Measurements from ENCODE around the gene C4orf51. TPM values are rescaled to one million over a fixed set of nuclear protein-coding genes. Genes with fewer than 3 reads are reported as not detected.

C4orf51 gene
- not detected in 2 replicates for total RNA-seq (2014; rRNA removed)
- Bru-seq, nascent RNA, result percentile 2 among the genes with signal in this experiment
- percentile 8 among the genes with signal in this experiment for BruChase-seq, experiment 1, labeled RNA remaining after a 6-hour chase
- percentile 14 among the genes with signal in this experiment for BruChase-seq, experiment 2, labeled RNA remaining after a 2-hour chase
- long read RNA-seq, partial matches to known transcripts, result 0 of 5 reads
- long read RNA-seq, other reads (novel, unspliced or antisense), result 5 of 5 reads

DNA sequence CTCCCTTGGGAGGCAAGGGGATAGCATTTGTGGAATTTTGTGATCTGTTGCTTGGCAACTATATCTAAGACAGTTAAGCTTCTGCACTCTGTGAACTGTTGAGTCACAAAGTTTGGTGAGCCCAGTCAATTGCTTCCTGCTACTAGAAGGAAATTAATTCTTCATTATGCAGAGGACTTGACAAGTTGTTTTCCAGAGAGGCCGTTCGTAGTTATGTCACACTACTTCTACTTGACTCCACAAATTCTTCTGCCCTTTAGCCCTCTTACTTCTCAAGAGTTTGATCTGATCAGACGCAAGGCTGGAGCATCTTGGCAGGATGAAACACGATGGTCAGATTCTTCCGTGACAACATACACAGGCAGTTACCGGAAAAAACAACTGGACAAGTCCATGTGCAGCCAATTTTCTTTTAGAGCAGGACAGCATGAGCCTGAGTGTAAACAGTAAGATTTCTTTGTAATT, at the start of gene C4orf51:
Gene C4orf51, plus strand, starts transcription at position 156 of the 465 bp plus-strand sequence. Its CDS starts 58 bp downstream, at position 214.
- Histone ChIP-seq H3K27ac (ENCODE audit: low read length) (peak within 1 kb of the TSS; percentile 32), H2AFZ (ENCODE audit: low read length) (peak within 1 kb of the TSS; percentile 3; the same call in 1 of the 2 replicates), H3K27me3 (ENCODE audit: low read length) (no peaks in the 10 kb centered on the region), H3K4me2 (ENCODE audit: low read length) (peak within 1 kb of the TSS; percentile 39), H3K4me3 (ENCODE audit: low read length) (no peak within 1 kb of the TSS), H3F3A (ENCODE audit: low read length, unreplicated experiment) (no peaks in the 10 kb centered on the region), H3K9ac (ENCODE audit: low read length) (no peak within 1 kb of the TSS), H3K79me2 (ENCODE audit: low read length) (no peaks in the 10 kb centered on the region), H4K20me1 (ENCODE audit: low read length) (no peaks in the 10 kb centered on the region), H3K9me3 (ENCODE audit: low read length) (no peaks in the 10 kb centered on the region), H3K4me1 (ENCODE audit: insufficient read depth, low read length) (peaks cover 16% of the 10 kb centered on the region), H3K36me3 (ENCODE audit: low read depth, low read length) (no peaks in the 10 kb centered on the region), H3K9me2 (replicated peaks; ENCODE audit: low read length) (no peaks in the 10 kb centered on the region)
- no peak for TF ChIP-seq CTCF (conservative IDR thresholded peaks at IDR 0.05; ENCODE audit: low read depth, low read length)
- peak; percentile 34; the same call in 1 of the 2 replicates for ATAC-seq
- intact Hi-C loops (cut with micrococcal nuclease), result loop anchor here (1.0 kb wide), 1 partner anchor 55 kb away; no protein-coding TSS in a partner anchor
- ChIA-PET POLR2A (ENCODE audit: unreplicated experiment) (interaction anchor here (0.5 kb wide), 1 partner anchor 258 kb away, joined by 8 read pairs; no protein-coding TSS in a partner anchor), CTCF (no interaction called here)
- peak; percentile 36 for DNase-seq
- no TSS peak for BruUV-seq (replicated peaks)

DNA sequence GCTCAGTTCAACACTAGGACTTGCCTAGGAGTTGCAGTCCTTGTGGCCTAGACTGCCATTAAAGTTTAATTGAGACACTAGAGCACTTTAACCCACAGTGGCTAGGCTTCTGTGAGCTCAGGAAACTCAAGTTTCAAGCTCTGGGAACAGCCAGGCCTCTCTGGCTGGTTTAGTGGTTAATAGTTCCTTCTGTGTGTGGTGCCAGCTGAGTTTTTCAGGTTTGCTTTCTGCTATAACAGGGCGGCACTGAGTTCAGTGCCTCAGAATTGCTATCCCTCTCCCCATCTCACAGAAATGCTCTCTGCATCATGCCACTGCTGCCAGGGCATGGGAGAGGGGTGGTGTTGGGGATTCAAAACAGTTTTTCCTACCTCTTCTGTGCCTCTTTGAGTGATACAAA, 44.8 kb upstream of the C4orf51 start:
- no peak for TF ChIP-seq EZH2 (IDR thresholded peaks at IDR 0.05; ENCODE audit: low read length, unreplicated experiment)
- TF ChIP-seq EZH2phosphoT487 (IDR thresholded peaks at IDR 0.05; ENCODE audit: borderline replicate concordance, low read length), result no peak
- no peak for TF ChIP-seq CTCF (conservative IDR thresholded peaks at IDR 0.05; ENCODE audit: low read depth, low read length)
- Histone ChIP-seq H3K9me3 (ENCODE audit: low read length) (no peaks in the 10 kb centered on the region), H3K27ac (ENCODE audit: low read length) (no peak overlapping the region), H2AFZ (ENCODE audit: low read length) (no peak overlapping the region), H3K36me3 (ENCODE audit: low read depth, low read length) (no peaks in the 10 kb centered on the region), H3K79me2 (ENCODE audit: low read length) (no peaks in the 10 kb centered on the region), H3K27me3 (ENCODE audit: low read length) (no peaks in the 10 kb centered on the region), H3F3A (ENCODE audit: low read length, unreplicated experiment) (no peaks in the 10 kb centered on the region), H3K4me2 (ENCODE audit: low read length) (no peak overlapping the region), H3K9ac (ENCODE audit: low read length) (no peak overlapping the region), H3K4me1 (ENCODE audit: insufficient read depth, low read length) (no peaks in the 10 kb centered on the region), H3K4me3 (ENCODE audit: low read length) (no peak overlapping the region), H4K20me1 (ENCODE audit: low read length) (no peaks in the 10 kb centered on the region), H3K9me2 (replicated peaks; ENCODE audit: low read length) (no peaks in the 10 kb centered on the region)
- CTCF ChIA-PET, result no interaction called here
- DNase-seq (no peak), ATAC-seq (no peak)
- intact Hi-C loops (cut with micrococcal nuclease), result no loop called here
- POLR2A ChIA-PET (ENCODE audit: unreplicated experiment), result no interaction called here
- BruUV-seq (replicated peaks), result no TSS peak

- Histone ChIP-seq H4K20me1 (ENCODE audit: low read length) (no peaks in the 10 kb centered on the region), H3K9me3 (ENCODE audit: low read length) (no peaks in the 10 kb centered on the region), H3K4me2 (ENCODE audit: low read length) (no peak overlapping the region), H3K27ac (ENCODE audit: low read length) (no peak overlapping the region), H3K9ac (ENCODE audit: low read length) (no peak overlapping the region), H3F3A (ENCODE audit: low read length, unreplicated experiment) (no peaks in the 10 kb centered on the region), H3K79me2 (ENCODE audit: low read length) (no peaks in the 10 kb centered on the region), H3K4me1 (ENCODE audit: insufficient read depth, low read length) (no peaks in the 10 kb centered on the region), H3K9me2 (replicated peaks; ENCODE audit: low read length) (no peaks in the 10 kb centered on the region), H2AFZ (ENCODE audit: low read length) (no peak overlapping the region), H3K36me3 (ENCODE audit: low read depth, low read length) (no peaks in the 10 kb centered on the region), H3K4me3 (ENCODE audit: low read length) (no peak overlapping the region), H3K27me3 (ENCODE audit: low read length) (no peaks in the 10 kb centered on the region)
- ChIA-PET POLR2A (ENCODE audit: unreplicated experiment) (no interaction called here), CTCF (no interaction called here)
- no TSS peak for BruUV-seq (replicated peaks)
- DNase-seq, result no peak
- ATAC-seq, result no peak
- intact Hi-C loops (cut with micrococcal nuclease), result no loop called here
- TF ChIP-seq CTCF (conservative IDR thresholded peaks at IDR 0.05; ENCODE audit: low read depth, low read length) (no peak), EZH2 (IDR thresholded peaks at IDR 0.05; ENCODE audit: low read length, unreplicated experiment) (no peak), EZH2phosphoT487 (IDR thresholded peaks at IDR 0.05; ENCODE audit: borderline replicate concordance, low read length) (no peak)
Measured at GRCh38 chr4:145635630-145636029, 44.3 kb upstream of the C4orf51 start.
